ENCODE results near the gene KCNJ16.

Gene KCNJ16

DNA sequence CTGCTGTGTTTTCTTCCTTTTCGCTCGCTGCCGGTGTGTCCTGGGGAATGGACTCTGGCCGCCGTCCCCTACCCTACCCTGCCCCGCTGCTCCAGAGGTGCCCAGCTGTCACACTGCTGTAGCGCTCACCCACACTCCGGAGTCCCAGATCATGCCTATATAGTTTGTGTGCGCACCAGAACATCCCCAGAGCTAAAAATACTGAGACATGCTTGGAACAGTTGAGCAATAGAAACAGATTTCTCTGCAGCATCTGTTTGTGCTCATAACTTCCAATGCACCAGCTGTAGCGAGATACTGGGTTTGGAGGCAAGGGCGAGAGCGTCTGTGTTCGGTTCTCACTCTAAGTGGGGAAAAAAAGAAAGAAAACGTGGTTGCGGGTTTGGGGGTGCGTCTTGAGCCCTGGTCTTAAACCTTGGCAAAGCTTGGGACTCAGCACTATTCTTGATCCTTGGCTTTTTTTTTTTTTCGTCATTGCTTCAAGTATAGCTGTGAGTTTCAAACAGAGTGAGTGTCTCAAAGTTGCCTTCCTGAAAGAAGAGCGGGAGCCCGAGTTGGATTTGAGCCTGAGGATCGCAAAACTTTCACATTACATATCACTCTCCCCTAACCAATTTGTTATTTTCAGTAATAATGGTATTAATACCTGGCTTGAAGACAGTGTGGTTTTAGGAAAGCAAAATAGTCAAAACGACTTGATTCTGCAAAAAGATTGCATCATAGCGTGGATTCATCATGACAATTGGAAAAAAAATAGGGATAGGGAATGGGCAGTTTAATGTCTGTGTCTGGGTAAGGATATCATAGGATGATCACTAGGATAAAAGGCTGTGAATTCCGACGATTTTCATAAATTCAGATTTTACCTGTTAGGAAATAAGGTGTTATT is 94.9 kb downstream of the KCNJ16 start:
- no peak for DNase-seq (ENCODE audit: low read depth in 3 of 3)

DNA sequence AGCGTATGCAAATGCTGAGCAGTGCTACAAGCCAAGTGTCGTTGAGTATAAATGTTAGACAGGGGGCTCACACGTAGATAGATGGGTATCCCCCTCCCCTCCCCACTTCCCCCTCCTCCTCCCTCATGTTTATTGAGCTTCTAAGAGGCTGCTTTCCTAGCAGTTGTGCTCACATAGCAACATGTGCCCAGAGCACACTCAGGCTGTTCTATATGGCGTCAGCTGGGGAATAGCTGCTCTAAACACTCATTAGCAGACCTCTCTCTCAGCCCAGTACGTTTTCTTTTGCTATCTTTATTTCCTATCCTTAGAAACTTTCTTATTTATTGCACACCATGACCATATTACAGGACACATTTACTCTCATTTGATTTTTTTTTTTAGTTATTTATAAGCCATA is 96.1 kb downstream of the KCNJ16 start:
- DNase-seq (ENCODE audit: low read depth in 3 of 3) = no peak

DNA sequence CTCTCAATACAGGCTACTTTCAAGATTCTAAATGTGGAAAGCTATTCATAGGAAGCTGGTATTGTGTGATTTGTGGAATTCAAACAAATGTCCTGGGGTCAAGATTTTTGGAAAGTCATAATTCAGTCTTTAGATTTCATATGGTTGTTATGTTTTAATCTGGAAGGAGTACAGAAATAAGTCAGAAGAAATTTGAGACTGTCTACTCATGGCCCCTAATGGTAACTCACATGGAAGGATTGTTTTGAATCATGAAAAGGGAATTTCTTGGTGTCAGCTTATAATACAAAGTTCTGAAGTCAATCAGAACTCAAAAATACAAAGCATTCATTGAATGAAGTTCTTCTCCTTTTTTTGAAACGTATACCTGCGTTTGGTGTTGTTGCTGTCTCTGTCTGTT is 97.4 kb downstream of the KCNJ16 start:
- no peak for DNase-seq (ENCODE audit: low read depth in 3 of 3)

DNA sequence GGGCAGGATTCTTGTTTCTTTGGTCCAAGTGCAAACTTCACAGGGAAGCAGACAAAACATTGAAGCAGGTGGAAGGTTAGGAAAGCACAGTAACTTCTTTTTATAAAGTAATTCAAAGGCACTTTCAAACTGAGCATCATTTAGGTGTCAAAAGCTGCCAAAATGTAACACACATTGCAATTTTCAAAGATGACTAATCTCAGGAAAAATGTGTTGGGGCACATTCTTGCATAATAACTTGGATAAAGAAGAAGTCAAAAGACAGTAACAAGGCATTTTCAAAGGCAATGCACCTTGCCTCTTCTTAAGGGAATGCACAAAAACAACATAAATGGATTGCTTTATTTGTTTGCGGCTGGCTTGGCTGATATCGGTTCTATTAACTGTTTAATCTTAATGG is 97.9 kb downstream of the KCNJ16 start:
- no peak for DNase-seq (ENCODE audit: low read depth in 3 of 3)

DNA sequence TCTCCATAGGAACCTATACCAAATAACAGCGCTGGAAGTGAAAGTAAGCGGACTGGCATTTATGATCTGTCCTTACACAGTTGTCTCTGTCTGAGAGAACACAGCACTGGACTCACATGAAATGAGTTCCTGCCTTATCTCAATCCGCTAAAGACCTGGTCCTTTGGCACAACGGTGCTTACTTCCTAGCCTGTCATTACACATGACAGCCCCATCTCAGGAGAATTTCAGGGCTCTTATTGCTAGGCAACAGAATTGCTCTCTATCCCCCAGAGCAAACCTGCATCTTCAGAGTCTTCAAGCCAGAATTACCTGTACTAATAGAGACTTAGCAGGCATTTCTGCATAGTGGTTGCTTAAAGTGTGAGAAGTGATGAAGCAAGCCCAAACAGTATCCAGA is 98.7 kb downstream of the KCNJ16 start:
- DNase-seq (ENCODE audit: low read depth in 3 of 3) = no peak

DNA sequence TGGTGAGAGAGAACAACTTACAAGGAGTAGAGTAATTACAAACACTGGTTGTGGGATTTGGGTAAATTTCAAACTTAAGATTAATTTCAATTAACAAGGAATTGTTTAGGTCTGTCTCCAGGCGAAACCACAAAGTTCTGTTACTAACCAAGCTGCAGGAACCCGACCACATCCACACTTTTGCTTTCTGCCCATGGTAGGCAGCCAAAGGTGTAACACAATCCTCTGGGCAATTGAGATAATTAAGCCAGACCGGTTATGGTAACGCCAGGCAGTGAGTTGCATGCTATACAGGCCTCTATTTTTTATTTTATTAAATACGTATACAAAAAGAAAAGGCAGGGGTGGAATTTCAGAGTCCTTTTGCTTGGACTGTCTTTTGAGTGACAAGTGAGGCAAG is 106.4 kb downstream of the KCNJ16 start:
- DNase-seq (ENCODE audit: low read depth in 3 of 3) = no peak

DNA sequence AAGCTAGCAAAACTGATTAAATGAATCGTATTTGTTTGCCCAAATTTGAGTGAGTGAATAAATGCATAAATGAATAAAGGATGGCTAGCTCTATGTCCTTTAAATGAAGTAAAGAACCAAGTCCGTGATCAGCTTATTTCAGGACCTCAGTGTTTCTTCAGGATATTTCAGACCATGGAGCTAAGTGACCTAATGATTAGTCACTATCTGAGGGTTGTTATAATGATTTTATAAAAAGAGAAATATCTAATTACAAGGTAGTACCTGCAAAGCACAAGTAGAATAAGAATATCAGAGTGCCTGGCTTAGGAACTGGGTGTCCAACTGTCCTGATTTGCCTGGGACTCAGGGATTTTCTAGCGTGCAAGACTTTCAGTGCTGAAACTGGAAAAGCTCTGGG is 106.8 kb downstream of the KCNJ16 start:
- no peak for DNase-seq (ENCODE audit: low read depth in 3 of 3)

DNA sequence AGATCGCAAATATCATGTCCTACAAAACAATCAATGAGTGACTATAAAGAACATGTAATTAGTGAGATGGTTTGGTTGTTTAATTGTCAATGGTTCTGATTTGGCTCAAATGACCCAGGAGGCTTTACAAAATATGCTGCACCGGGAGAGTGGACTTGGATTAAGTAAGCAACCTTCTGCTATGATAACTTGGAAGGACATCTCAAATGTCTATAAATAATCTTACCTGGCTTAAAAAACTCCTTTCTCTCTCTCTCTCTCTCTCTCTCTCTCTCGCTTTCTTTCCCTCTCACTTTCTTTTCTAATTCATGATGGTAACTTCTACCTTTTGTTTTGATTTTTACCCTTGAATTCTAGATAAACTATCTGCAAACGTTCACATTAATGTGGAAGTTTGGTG is 108.5 kb downstream of the KCNJ16 start:
- no peak for DNase-seq (ENCODE audit: low read depth in 3 of 3)

DNA sequence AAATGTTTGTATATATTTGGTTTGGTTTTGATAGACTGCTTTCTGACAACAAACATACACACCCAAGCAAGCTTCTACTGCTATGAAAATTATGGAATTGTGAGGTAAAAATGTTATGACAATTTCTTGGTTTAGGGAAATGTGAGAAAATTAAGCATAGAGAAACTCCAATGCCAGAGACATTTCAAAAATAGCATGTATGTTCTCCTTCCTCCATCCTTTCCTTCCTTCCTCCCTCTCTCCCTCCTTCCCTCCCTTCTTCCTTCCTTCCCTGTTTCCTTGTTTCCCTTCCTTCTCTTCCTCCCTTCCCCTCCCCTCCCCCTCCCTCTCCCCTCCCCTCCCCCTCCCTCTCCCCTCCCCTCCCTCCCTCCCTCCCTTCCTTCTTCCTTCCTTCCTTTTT is 109.2 kb downstream of the KCNJ16 start:
- no peak for DNase-seq (ENCODE audit: low read depth in 3 of 3)

DNA sequence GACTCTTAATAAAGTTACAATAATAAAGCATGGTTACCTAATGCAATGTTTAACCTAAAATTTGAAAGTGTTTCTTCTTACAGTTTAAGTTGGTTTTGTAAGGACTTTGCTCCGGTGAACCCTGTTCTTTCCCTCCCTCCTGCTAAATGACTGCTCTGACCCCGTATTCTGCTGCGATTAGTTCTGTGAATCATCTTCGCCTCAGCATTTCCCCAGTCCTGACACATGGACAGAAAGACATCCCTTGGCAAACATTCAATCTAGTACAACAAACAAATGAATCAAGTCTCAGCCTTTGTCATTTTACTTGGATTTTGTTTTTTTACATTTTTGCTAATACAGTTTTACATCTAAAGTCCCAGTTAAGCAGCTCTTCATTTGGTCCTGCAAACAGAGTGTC is 109.7 kb downstream of the KCNJ16 start:
- no peak for DNase-seq (ENCODE audit: low read depth in 3 of 3)

Data from stimulated activated CD4-positive, alpha-beta T cell treated with anti-CD3 and anti-CD28 coated beads, TNF-alpha, amount 100 ng/mL, for 4 hours (primary cell).